Limb (tissue), 2 donors: ENCODE results near the gene SLC20A1.
"Not testable (repeated sequence)": the region's sequence is repeated elsewhere in the genome, so short reads cannot be mapped to it uniquely, and the experiment has no call there.

Experiments used
- DNase-seq, 2 donors: peaks; one replicate each; pipeline ENCODE4 v3.0.0-alpha.2; 2016; ENCODE audit errors: extremely low spot score in 2 of 2

SLC20A1 gene

DNA sequence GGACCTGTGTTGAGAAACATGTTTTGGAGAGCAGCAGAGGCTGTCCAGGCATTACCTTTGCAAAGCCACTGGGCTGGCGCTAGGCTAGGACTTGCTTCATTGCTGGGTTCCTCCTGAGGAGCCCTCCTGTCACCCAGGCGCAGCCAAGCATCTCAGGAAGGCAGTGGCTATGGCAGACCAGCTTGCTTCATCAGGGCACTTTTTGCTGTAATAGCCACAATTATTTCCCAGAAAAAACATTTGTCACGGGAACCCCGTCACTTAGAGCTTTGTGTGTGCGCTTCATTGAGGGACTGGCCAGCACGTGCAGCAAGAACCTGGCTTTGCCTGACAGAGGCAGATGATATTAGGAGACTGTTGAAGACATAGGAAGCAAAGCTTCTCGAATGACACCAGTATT, 36.4 kb downstream of the SLC20A1 start:
- no peak for DNase-seq

DNA sequence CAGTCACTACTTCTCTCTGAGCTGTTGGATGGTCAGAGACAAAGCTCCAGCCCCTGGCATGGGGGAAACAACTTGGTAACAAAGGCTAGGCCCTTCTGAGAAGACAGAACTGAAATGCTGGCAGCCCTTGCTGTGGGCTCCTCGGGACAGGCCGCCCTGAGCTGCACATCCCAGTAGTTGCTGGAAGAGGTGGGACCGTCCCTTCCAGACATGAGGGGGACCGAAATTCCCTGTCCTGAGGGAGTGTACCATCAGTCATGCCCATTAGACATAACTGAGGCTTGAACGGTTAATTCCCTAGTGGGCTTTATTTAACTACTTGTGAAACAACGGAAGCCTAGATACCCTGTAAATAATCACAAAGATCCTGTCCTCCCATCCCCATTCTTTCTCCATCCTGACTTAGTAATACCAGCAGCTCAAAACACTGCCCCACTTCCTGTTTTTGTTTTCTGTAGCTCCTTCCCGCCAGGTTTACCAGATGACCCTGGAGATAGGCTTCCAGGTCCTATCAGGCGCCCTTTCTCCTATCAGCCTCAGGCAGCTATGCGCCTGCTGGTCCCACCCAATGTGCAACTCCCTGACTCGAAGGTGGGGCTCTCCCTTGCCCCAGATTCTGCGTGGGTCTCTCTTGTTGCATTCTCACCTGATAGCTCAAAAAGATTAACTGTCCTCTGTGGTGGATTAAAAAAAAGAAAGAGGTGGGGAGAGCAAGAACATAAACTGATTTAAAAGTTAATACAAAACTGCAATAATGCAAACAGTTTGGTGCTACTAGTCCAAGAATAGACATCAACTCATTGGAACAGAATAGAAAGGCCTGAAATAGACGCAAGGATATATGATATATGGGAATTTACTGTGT, 38.0 kb downstream of the SLC20A1 start:
- no peak for DNase-seq

DNA sequence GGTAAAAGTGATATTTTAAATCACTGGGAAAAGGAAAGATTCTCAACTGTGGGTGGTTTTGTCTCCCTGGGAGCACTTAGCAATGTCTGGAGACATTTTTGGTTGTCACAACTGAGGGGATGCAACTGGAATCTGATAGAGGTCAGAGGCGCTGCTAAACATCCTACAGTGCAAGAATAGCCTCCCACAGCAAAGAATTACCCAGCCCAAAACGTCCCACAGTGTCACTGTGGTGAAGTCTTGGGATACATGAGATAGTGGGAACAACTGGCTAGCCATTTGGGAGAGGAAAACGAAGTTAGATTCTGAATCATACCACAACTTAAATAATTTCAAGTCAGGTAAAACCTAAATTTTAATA, 38.7 kb downstream of the SLC20A1 start:
- DNase-seq, result no peak

DNA sequence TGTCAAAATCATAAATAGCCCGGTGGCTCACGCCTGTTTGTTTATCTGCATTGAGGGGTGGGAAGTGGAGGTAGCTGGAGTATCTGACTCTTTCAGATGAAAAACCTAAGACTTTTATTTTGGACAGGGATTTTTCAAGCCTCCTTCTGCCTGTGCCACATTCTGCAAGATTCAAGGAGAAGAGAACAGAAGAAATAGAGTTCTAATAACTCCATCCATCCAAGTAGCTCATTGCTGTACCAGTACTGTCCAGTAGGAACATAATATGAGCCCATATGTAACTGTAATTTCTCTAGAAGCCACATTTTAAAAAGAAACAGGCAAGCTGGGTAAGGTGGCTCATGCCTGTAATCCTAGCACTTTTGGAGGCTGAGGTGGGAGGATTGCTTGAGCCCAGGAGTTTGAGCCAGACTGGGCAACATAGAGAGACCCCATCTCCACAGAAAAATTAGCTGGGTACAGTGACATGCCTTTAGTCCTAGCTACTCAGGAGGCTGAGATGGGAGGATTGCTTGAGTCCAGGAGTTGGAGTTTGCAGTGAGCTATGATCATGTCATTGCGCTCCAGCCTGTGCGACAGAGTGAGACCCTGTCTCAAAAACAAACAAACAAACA, 39.6 kb downstream of the SLC20A1 start:
- DNase-seq, result no peak

DNA sequence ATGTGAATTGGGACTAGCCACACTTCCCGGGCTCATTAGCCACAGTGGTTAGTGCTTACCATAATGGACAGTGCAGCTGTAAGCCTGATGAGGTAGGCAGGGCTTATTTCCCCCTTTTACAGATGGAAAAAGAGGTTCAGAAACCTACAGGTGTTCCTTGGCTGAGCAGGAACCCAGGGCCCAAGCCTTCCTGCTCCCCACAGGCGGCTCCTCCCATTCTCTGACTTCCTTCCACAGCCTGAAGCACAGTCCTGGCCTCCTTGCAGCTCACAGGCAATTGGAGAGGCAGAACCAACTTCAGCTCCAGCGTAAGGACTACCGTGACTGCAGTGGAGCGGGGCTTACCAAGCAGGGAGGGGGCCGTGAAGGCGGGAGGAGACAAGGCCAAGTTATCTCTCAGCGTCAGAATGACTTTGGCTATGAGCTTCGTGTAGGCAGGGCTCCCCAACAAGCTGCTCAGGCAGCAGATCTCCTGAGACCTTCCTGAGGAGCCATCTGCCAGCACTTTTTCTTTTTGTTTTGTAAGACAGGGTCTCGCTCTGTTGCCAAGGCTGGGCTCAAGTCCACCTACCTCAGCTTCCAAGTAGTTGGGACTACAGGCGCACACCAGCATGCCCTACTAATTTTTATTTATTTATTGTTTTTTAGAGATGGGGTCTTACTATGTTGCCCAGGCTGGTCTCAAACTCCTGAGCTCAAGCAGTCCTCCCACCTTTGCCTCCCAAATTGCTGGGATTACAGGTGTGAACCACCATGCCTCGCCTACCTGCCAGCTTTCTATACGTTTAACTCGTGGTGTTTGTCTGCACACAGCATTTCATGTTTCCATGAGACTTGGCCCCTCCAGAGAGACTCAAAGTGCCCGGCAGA, 40.8 kb downstream of the SLC20A1 start:
- no peak for DNase-seq

DNA sequence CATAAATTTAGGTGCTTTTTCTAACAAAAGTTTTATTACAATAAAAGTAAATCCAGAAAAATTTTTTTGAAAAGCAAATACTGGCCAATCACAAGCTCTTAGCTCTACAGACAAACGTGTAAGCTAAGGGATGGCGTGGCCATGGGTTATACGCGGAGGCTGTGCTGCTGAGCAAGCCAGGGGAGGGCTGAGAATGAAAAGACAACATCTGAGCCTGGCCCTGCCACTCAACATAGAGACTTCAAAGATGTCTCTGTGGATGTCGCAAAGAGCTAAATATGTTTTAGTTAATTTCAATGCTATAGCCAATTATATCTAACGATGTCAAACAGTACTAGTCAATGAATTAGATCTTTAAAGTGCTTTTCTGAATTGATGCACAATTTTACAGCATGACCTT, 41.8 kb downstream of the SLC20A1 start:
- no peak for DNase-seq

DNA sequence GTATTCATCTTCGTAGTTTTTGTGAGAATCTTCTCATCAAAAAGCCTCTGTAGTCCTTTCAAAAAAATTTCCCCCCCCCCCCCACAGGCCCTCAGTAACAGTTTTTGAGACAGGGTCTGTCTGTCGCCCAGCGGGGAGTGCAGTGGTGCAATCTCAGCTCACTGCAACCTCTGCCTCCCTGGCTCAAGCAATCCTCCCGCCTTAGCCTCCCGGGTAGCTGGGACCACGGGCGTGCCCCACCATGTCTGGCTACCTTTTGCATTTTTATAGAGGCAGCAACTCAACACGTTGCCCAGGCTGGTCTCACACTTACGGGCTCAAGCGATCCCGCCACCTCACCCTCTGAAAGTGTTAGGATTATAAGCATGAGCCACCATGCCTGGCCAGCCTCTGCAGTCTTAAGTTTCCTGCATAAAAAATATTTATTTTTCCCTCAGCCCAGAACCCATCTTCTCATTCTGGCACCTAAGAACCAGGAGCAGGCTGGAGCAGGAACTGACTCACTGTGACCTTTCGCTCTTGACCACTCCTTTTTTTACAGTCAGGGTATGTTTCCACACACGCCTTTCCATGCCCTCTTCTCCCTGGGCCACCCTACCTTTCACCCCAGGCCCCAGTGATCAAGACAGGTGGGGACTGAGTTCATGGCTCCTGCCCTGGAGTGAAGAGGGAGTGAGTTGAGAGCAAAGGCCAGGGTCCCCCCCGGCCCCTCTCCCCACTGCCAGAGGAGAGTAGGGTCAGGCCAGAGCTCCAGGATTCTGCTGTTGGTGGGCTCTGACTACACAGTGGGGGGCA, 42.5 kb downstream of the SLC20A1 start:
- DNase-seq, result no peak

DNA sequence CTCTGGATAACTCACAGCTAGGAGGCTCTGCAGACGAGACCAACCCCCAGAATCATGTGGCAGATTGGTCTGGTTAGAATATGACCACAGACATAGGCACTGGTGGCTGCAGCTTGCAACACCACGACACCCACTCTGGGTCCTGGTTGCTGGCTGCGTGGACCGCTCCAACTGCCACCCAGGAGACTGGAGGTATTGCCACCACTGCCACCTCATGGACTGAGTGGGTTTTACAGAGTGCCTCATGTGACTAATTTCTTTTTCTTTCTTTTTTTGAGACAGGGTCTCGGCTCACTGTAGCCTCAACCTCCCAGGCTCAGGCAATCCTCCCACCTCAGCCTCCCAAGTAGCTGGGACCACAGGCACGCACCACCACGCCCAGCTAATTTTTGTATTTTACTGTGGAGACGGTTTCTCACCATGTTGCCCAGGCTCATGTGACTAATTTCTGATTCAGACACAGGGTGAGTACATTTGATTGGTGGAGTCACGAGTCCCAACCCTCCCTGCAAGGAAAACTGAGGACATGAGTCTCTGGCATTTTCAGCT, 45.2 kb downstream of the SLC20A1 start:
- DNase-seq, result no peak

DNA sequence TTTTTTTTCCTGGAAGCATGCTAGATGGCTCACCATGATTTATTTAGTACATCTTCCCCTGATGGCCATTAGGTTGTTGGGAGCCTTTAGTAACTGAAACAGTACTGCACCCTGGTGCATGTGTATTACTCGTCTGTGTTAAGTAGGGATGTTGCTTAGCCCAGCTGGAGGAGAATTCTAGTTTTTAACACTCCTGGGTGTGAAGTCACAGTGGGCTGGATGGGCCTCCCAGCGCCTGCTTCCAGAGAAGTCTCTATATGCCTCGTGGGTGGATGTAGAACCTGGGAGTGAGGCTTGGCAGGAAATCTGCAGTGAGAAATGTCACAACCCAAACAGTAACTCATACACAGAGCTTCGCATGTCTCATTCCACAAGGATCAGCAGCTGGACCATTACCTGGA, 46.1 kb downstream of the SLC20A1 start:
- no peak for DNase-seq

DNA sequence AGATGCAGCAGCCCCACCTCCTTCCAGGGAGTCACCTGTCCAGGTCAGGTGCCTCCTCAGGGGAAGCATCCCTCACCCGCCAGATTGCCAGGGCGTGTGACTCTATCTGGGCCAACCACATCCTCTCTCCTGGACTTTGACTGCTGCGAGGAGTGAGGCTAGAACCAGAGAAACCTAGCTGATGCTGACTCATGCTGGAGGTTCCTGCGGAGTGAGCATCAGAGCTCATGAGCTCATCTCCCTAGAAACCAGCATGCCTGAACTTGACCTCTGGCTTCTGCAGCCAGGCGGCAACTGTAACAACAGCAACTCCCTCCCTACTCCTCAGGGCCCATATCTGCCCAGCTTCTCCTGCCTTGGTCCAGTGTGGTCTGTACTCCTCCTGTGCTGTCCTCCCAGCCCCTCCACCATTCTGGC, 46.8 kb downstream of the SLC20A1 start:
- DNase-seq, result no peak

DNA sequence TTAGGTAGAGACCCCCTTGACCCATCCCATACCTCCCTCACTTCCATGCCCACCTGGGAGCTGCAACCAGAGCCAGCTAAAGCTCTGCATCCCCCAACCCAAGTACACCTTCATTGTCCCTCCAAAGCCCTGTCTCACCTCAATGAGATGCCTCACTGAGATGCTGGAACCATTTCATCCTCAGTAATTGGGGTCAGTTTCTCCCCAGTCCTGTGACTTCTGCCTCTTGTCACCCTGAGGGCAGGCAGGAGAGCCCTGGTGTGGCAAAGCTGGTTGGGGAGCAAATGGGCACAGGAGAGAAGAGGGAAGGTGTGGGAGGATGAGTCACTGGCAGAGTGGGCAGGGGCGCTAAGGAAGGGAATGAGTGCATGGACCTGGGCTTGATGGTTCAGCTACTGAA, 47.2 kb downstream of the SLC20A1 start:
- no peak for DNase-seq

DNA sequence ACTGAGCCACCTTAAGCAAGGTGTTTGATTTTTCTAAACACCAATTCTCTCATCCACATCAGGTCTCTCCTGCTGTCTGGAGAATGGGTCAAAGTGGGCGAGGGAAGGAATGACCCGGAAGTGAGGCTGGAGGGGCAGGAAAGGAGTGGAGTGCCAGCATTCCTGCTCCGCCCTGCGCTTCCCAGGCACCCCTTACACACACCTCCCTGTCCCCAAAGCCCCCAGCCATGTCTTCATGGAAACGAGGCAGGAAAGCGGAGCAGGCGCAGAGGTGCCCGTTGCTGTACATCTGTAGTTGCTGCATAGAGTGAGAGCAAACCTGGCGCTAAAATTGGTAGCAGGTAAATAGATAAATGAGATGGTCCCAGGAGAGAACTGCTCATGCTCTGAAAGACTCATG, 47.9 kb downstream of the SLC20A1 start:
- DNase-seq, result no peak

DNA sequence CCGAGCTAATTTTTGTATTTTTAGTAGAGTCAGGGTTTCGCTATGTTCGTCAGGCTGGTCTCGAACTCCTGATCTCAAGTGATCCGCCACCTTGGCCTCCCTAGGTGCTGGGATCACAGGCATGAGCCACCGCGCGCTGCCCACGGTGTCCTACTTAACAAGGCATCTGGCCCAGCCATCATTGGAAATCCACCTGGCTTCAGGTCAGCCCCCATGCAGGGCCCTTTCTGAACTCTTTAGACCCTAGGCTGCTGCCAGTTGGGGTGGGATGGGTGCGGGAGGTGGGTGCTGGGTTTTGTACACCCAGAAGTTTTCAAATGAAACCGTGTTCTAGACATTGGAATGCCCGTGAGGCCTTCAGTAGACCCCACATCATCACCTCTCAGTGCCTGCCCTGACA, 48.4 kb downstream of the SLC20A1 start:
- no peak for DNase-seq

DNA sequence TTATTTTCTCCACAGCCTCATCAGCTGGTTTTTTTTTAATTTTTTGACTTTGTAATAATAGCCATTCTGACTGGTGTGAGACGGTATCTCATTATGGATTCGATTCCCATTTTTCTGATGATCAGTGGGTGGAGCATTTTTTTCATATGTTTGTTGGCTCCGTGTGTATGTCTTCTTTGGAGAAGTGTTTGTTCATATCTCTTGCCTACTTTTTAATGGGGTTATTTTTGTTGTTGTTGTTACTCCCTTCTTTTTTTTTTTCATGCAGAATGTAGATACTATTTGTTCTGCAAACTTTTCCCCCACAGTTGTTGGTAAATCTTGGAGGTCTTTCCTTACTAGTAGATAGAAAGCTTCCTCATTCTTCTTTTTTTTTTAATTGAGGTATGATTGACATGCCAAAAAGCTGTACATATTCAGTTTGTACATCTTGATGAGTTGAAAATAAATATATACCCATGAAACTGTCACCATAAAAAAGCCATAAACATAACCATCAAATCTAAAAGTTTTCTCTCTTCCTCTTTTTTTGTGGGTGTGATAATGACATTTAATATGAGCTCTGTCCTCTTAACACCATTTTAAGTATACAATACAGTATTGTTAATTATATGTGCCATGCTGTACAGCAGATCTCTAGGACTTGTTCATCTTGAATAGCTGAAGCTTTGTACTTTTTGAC, 53.2 kb downstream of the SLC20A1 start:
- no peak for DNase-seq

DNA sequence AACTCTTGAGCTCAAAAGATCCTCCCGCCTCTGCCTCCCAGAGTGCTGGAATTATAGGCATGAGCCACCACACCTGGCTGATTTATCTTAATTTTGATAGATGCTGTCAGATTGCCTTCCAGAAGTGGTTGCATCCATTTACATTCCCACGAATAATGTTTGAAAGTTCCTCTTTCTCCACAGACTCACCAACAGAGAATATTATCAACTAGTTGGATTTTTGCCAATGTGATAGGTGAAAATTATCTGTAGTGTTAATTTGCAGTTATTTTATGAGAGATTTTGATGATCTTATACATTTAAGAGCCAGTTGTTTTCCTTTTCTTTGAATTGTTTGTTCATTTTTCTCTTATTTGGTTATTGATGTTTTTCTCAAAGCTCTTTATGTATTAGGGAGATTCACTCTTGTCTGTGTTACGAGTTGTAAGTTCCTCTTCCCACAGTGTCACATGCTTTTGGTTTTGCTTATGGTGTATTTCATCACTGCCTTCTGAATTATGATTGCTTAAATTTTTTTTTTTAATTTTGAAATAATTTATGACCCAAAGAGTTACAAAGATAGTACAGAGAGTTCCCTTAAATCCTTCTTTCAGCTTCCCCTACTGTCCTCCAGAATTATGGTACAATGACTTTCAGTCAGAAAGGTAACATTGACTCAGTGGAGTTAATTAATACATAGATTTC, 54.4 kb downstream of the SLC20A1 start:
- DNase-seq, result no peak

DNA sequence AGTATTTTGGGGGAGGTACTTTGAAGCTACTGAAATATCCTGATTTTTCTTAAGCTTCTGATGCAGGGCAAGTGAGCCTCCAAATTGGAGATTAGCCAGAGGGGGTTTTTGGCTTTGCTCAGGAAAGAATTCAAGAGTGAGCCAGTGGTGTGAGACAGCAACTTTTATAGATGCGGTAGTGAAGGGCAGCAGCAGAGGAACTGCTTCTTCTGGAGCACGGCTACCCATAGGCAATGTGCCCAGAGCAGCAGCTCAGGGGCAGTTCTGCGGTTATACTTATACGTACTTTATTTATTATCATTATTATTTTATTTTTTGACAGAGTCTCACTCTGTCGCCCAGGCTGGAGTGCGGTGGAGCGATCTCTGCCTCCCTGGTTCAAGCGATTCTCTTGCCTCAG, 55.3 kb downstream of the SLC20A1 start:
- DNase-seq, result no peak

DNA sequence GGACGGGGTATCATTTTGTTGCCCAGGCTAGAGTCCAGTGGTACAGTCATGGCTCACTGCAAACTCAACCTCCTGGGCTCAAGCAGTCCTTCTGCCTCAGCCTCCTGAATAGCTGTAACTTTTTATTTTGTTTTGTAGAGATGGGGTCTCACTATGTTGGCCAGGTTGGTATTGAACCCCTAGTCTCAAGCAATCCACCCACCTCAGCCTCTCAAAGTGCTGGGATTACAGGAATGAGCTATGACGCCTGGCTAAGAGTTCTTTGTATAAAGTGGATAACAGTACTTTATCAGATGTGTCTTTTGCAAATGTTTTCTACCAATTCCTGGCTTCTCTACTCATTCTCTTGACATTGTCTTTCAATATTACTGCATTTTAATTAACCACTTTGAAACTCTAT, 57.9 kb downstream of the SLC20A1 start:
- DNase-seq, result no peak

DNA sequence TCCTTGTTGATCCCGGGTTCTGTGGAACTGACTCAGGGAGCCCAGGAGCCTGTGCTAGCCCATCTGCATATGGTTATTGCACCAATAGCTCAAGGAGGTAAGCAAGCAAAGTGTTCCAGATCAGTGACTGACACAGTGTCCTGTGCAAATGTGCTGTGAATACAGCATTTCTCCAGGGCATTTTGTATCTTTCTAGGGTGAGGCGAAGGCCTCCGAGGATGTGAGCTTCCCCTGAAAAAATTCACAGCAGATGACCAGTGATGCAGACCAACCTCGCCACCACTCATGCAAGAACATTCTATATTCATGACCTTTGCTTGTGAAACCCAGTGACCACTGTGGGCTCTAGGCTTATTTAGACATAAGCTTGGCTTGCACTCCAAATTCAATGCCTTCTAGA, 59.8 kb downstream of the SLC20A1 start:
- no peak for DNase-seq

DNA sequence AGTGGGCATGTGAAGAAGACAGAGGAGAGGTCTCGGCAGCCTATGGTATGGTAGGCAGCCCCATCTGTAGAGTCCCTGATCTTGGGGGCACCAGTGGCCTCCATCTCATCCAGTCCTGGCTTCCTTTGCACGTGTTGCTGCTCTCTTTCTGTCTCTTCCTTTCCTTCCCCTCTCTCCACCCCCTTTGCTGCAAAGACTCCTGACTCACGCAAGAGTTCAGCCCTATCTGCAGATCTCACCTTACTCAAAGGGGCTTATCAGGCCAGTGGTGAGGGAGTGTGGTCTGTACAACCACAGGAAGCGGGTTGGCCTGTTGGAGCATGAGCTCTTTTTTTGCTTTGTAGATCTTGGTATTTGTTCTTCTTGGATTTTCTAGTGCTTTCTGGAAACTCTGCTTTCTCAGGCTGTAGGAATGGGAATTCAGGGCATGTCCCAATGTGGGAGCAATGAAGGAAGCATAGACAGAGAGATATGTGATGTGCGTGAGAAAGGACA, 60.5 kb downstream of the SLC20A1 start:
- no peak for DNase-seq

DNA sequence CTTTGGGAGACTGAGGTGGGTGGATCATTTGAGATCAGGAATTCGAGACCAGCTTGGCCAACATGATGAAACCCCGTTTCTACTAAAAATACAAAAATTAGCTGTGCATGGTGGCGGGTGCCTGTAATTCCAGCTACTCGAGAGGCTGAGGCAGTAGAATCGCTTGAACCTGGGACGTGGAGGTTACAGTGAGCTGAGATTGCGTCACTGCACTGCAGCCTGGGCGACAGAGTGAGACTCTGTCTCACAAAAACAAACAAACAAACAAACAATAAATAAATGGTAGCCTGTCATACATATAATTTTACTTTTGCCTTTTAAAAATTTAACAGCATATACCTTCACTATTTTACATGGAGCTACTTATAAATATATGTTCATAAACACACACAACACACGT, 61.2 kb downstream of the SLC20A1 start:
- not testable (repeated sequence) for DNase-seq
